Measurements from ENCODE around the gene GPR45.

DNA sequence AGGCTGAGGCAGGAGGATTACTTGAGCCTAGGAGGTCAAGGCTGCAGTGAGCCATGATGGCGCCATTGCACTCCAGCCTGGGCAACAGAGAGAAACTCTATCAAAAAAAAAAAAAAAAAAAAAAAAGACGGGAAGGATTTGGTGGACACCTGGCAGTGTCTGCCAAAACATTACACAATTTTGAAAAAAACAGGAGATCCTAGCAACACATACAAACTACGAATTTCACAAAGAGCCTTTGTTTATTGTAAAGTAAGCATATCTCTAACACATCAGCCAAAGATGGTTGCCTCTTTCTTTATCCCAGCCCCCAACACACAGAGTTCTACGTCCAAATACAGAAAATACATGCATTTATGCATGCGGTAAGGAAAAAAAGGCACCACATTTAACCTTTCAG is 7.6 kb downstream of the GPR45 start:
- TF ChIP-seq CTCF (conservative IDR thresholded peaks at IDR 0.05; ENCODE audit: low read length) (no peak), EZH2phosphoT487 (IDR thresholded peaks at IDR 0.05; ENCODE audit: borderline replicate concordance, low read depth, low read length) (no peak)
